Measurements from ENCODE around the gene LRRC4C. TPM values are rescaled to one million over a fixed set of nuclear protein-coding genes. Genes with fewer than 3 reads are reported as not detected.

The LRRC4C gene
- total and polyA plus RNA-seq, 10 of the 15 experiments (the other 5 are each of a cell fraction or from before 2014, with no cell fraction given), result 1.5 TPM; not detected in 9

DNA sequence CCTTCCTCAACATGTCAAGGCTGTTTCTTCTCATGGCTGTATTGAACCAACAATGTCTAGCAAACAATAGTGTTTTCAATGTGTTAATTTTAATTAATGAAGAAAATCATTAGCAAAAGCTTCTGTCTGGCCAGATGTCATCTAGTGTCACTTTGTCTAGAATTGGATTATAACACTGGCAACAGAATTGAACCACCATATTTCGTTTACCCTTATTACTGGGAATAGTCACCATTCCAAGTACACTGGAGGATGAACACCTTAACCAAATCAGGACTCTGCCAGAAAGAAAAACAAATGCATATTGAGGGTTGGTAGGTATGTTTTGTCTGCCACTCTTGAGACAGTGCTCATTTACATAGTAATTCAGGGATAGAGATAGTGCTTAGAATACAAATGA is 146.2 kb downstream of the LRRC4C start (continued):
- TF ChIP-seq DPF2 (IDR thresholded peaks at IDR 0.05) (no peak), RFX5 (IDR thresholded peaks at IDR 0.05; ENCODE audit: low read depth, low read length) (no peak), SP1 (IDR thresholded peaks at IDR 0.05; ENCODE audit: low read depth, low read length) (no peak)

DNA sequence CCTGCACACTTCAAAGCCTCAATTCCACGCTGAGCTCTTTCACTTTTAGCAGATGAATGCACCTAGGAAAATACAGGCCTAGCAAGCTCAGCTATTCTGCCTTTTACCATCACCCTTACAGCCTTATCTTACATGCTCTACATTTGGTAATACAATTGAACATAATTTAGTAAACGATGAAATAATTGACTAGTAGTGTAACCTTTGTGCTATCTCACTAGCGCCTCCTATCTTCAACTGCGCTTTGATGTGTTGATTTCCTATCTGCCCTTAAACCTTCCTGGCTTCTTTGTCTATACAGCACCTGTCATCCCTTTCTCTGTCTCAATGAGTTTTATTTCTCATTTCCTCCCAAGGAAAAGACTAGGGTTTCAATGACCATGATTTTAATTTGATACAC is 149.7 kb downstream of the LRRC4C start:
- ATAC-seq (peak; percentile 30), FAIRE-seq (no peak)
- 0% methylated on average over 4 of the region's 4 CpGs for WGBS (ENCODE audit: insufficient coverage, insufficient replicate concordance, low lambda C conversion rate, missing lambda C conversion rate)

More for the DNA sequence above, 149.7 kb downstream of the LRRC4C start:
- TF ChIP-seq TCF7 (IDR thresholded peaks at IDR 0.05; ENCODE audit: borderline replicate concordance) (peak; percentile 9; the same call in 1 of the 2 replicates), SMARCA5 (IDR thresholded peaks at IDR 0.05) (peak; percentile 20; the same call in 1 of the 2 replicates), EED (IDR thresholded peaks at IDR 0.05; ENCODE audit: low read depth) (peak; percentile 1; the same call in 1 of the 2 replicates), NFYB (IDR thresholded peaks at IDR 0.05; ENCODE audit: insufficient read depth, low read depth, low read length) (no peak), SIN3A (IDR thresholded peaks at IDR 0.05; ENCODE audit: low read depth, low read length) (no peak)
- TF ChIP-seq, protein P1, sequence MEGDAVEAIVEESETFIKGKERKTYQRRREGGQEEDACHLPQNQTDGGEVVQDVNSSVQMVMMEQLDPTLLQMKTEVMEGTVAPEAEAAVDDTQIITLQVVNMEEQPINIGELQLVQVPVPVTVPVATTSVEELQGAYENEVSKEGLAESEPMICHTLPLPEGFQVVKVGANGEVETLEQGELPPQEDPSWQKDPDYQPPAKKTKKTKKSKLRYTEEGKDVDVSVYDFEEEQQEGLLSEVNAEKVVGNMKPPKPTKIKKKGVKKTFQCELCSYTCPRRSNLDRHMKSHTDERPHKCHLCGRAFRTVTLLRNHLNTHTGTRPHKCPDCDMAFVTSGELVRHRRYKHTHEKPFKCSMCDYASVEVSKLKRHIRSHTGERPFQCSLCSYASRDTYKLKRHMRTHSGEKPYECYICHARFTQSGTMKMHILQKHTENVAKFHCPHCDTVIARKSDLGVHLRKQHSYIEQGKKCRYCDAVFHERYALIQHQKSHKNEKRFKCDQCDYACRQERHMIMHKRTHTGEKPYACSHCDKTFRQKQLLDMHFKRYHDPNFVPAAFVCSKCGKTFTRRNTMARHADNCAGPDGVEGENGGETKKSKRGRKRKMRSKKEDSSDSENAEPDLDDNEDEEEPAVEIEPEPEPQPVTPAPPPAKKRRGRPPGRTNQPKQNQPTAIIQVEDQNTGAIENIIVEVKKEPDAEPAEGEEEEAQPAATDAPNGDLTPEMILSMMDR (IDR thresholded peaks at IDR 0.05 in 2 of 3, conservative IDR thresholded peaks at IDR 0.05 in 1 of 3; ENCODE audit: control insufficient read depth in 2 of 3, extremely low read depth in 1 of 3, insufficient read depth in 1 of 3, low read depth in 3 of 3, low read length in 3 of 3), result peak in 2 of 3 experiments; percentile 17 to 20; a peak in 2 of 6 replicates
- no peaks in the 10 kb centered on the region for H3K79me2 ChIP-seq (ENCODE audit: control insufficient read depth, insufficient read depth, low read length)
- no peaks in the 10 kb centered on the region; the same call in 2 of the 3 replicates for H3K9me3 ChIP-seq (replicated peaks; ENCODE audit: control insufficient read depth, insufficient read depth, low read length)
- H3K36me3 ChIP-seq (ENCODE audit: control insufficient read depth in 2 of 2, insufficient read depth in 2 of 2, low read length in 1 of 2), result no peaks in the 10 kb centered on the region
- no peaks in the 10 kb centered on the region; a peak in 1 of 4 replicates for H3K27me3 ChIP-seq (replicated peaks in 1 of 2; ENCODE audit: control insufficient read depth in 2 of 2, insufficient read depth in 2 of 2, low read length in 1 of 2)
- RAD21 ChIA-PET (ENCODE audit: unreplicated experiment), result interaction anchor here (0.8 to 2.8 kb wide), 9 partner anchors 12 to 633 kb away, joined by 3 to 17 read pairs (median 3); no protein-coding TSS in a partner anchor
- in situ Hi-C loops (cut with MboI), result no loop called here
- intact Hi-C loops (cut with micrococcal nuclease; ENCODE audit: unreplicated experiment), result loop anchor here (5.0 kb wide), 1 partner anchor 108 kb away; no protein-coding TSS in a partner anchor
- H3K4me3 ChIP-seq, result no peak overlapping the region
- no peak overlapping the region for H3K27ac ChIP-seq (ENCODE audit: control insufficient read depth, insufficient read depth)
- SMC1A ChIA-PET (ENCODE audit: uncharacterized antibody, unreplicated experiment), result interaction anchor here (0.7 to 2.3 kb wide), 5 partner anchors 9 to 1159 kb away, joined by 3 to 8 read pairs (median 4); no protein-coding TSS in a partner anchor
- no TSS peak for BruUV-seq (replicated peaks)
- POLR2A ChIA-PET, result interaction anchor here (1.3 kb wide), 1 partner anchor 104 kb away, joined by 4 read pairs; no protein-coding TSS in a partner anchor
- no peak overlapping the region for H3K4me2 ChIP-seq (ENCODE audit: control insufficient read depth, insufficient read depth)
- no peaks in the 10 kb centered on the region for H4K20me1 ChIP-seq (ENCODE audit: control insufficient read depth, insufficient read depth)
- CTCF ChIA-PET, result interaction anchor here (0.6 to 2.1 kb wide), 8 partner anchors 11 to 100 kb away, joined by 3 to 8 read pairs (median 3); no protein-coding TSS in a partner anchor
- DNase-seq (ENCODE audit: low read depth, low spot score), result no peak
- no peak overlapping the region for H2AFZ ChIP-seq (ENCODE audit: control insufficient read depth, low read depth, low read length)
- peaks cover 8% of the 10 kb centered on the region for H3K4me1 ChIP-seq (ENCODE audit: control insufficient read depth, insufficient read depth, low read length)
- H3K9ac ChIP-seq (ENCODE audit: control insufficient read depth, insufficient read depth, low read length), result no peak overlapping the region
